NCI-H82 (cell line): ENCODE measurements around the gene PXDN.
"Not testable (repeated sequence)": the region's sequence is repeated elsewhere in the genome, so short reads cannot be mapped to it uniquely, and the experiment has no call there.

Experiments
- DNase-seq: peaks from one replicate; lab custom pipeline; 2025; lab: John Stamatoyannopoulos, UW

The PXDN gene

GRCh38 chr2:1704631-1705556 is 39.4 kb downstream of the PXDN start:
- DNase-seq = no peak

DNA sequence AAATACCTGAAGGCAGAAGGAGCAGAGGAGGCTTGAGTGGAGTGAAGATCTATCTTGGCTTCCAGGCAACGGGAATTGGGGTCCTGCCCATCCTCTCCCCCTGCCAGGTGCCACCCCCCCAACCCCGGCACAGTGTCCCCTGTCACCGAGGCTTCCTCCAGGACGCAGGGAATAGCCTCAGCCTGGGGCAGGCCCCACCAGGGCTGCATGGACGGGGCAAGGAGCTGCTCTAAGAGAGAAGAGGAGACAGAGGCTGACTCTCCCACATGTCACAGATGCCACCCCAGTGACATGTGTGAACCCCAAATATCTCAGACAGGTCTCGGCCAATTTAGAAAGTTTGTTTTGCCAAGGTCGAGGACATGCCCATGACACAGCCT is 42.1 kb downstream of the PXDN start:
- DNase-seq = no peak

DNA sequence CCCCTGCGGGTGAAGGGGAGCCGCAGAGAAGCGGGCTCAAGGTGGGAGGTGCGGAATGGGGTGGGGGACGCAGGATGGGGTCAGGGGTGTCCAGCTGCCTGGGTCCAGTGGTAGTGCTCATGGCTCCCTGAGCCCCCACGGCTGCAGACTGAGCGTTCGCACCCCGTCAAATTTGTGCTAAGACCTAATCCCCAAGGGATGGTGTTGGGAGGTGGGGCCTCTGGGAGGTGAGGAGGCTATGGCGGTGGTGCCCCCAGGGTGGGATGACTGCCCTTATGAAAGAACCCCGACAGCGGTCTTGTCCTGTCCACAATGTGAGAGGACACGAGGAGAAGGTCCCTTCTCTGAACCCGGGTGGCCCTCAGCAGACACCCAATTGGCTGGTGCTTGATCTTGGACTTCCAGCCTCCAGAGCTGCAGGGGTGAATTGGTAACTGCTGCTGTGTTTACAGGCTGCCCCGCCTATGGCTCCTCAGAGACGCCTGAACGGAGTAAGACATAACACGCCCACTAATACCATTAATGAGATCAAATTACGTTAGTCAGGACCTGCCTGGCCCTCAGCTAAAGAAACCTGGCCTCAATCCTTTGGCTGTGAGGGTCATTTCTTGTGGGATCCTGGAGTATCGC is 42.6 kb downstream of the PXDN start:
- peak; percentile 90 for DNase-seq

- DNase-seq = no peak
Observed at GRCh38 chr2:1701020-1701419, 43.3 kb downstream of the PXDN start.

DNA sequence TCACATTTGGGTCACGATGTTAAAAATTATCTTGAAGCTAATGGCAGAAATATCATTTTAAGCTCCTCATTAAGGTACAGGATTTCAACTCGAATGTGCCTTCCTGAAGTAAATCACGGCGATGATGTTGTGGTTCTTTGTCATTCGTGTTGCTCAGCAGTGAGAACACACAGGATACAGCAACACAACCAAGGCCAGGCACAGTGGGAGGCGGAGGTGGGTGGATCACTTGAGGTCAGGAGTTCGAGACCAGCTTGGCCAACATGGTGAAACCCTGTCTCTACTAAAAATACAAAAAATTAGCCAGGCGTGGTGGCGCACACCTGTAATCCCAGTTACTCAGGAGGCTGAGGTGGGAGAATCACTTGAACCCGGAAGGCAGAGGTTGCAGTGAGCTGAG is 43.9 kb downstream of the PXDN start:
- DNase-seq = not testable (repeated sequence)

- no peak for DNase-seq
Observed at GRCh38 chr2:1698188-1698945, 45.9 kb downstream of the PXDN start.

GRCh38 chr2:1697601-1698000 is 46.7 kb downstream of the PXDN start:
- no peak for DNase-seq

DNA sequence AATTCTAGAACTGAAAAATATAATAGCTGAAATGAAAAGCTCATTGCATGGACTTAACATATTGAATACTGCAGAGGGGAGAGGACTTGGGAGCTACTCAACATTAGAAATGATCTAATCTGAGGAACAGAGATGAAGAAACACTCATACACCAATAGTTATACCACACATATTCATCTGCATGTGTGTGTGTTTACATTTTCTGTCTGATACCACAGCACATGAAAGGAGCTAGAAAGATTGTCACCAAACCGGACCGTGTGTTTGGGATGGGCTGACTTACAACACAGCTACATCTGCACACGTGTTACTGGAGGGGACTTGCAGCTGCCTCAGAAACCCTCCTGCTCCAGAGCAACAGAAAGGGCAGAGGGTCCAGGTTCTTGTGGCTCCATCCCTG is 47.8 kb downstream of the PXDN start:
- DNase-seq = no peak

- DNase-seq = no peak
Observed at GRCh38 chr2:1694371-1695271, 49.7 kb downstream of the PXDN start.

GRCh38 chr2:1693723-1694122 is 50.6 kb downstream of the PXDN start:
- no peak for DNase-seq

- no peak for DNase-seq
Observed at GRCh38 chr2:1692342-1692741, 52.0 kb downstream of the PXDN start.

DNA sequence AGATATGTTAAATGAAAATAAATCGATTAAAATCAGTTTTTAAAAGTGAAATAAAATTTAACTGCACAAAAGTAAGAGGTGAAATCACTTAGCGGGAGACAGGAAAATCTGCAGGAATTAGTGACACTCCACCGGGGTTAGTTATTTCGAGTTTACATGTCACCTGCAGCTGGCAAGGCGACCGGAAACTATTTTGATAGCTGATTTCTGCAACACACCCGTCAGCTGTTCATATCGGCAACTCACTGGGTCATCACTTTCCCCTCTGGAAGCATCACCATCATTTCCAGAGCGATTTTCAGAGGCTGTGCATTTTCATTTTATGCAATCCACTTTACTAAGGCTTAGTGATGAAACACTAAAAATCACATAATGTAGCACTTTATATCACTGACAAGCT is 52.9 kb downstream of the PXDN start:
- DNase-seq = no peak

DNA sequence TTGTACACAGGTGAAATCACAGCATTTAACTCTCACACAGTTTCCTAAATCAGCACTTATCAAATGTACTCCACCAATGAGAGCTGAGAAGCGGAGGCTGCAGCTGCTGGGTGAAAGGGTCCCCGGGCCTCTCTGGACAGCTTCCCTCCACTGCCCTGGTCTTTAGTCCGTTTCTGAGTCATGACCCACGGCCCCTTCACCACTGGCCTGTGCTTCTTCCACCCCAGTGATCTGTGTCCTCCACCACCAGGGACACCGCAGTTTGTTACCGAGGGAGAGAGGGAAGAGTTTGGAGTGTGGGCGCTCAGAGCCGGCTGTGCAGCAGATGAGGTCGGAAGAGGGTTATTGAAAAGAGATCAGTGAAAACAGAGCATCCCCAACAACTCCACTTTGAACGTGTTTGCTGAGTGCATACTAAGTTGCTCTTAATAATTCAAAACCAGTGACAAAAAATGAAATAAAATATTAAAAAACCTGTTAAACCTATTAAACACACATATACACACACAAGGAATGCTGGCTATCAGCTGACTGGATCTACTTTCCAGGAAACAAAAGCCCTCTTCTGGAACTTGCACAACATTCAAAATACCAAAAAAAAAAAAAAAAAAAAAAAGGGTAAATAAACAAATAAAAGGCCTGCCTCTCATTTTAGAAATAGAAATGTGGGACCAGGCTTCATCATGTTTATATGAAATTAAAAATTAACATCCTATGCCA is 54.1 kb downstream of the PXDN start:
- DNase-seq = no peak

DNA sequence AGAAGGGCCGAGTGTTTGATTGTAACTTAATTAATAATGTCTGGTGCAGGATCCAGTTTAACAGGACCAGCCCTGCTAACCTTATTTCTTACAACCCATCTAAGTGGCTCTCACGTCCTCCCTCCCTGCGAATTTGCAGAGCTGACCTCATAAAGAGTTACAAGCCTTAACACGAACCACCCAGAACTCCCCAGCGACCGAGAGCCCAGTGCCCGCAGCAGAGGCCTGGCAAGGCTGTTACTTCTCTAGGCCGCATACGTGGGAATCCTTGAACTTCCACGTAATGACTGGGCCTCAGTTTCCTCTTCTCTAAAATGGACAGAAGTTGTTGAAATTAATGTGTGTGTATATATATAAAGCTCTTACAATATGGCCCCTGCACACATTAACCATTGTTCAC is 55.5 kb downstream of the PXDN start:
- DNase-seq = no peak

GRCh38 chr2:1688161-1688560 is 56.2 kb downstream of the PXDN start:
- DNase-seq = no peak

GRCh38 chr2:1687254-1687653 is 57.1 kb downstream of the PXDN start:
- DNase-seq = no peak

- DNase-seq = no peak
Observed at GRCh38 chr2:1686784-1687105, 57.6 kb downstream of the PXDN start.

- DNase-seq = no peak
Observed at GRCh38 chr2:1685957-1686783, 58.1 kb downstream of the PXDN start.

- no peak for DNase-seq
Observed at GRCh38 chr2:1685078-1685956, 59.0 kb downstream of the PXDN start.
